Suppressor macrophage treated with lipopolysaccharide for 4 hours (primary cell): Measurements from ENCODE around the gene TRIM41.
"Not testable (repeated sequence)": the region's sequence is repeated elsewhere in the genome, so short reads cannot be mapped to it uniquely, and the experiment has no call there.

Experiments
- DNase-seq: peaks from one replicate; pipeline ENCODE4 v3.0.0-alpha.2; 2020

TRIM41 gene

GRCh38 chr5:181212080-181212479 lies 11.0 kb upstream of the TRIM41 start:
- DNase-seq: no peak

DNA sequence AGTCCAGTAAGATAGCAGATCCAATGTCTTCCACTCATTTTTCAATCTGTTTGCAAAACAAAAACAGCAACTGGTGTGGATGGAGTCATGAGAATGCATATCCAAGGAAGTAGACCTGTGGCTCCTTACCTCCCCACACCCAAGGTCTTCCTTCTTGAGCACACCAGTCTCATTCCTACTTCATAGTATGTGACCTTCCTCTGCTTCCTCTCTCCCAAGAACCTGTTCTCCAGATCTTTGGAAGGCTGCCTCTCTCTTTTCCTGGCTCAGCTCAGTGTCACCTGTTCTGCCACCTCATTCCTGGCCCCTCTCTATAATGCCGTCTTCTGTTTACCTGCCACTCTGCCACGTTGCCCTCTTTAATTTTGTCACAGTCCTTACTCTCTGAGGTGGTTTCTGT lies 10.1 kb upstream of the TRIM41 start:
- no peak for DNase-seq

DNA sequence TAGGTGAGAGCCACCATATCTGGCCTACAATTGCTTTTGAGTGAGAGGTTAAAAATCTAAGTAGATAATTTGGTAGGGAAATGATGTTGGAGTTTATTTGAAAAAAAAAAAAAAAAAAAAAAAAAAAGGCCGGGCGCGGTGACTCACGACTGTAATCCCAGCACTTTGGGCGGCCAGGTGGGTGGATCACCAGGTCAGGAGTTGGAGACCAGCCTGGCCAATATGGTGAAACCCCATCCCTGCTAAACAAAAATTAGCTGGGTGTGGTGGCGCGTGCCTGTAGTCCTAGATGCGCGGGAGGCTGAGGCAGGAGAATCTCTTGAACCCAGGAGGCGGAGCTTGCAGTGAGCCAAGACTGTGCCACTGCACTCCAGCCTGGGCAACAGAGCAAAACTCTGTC lies 8.8 kb upstream of the TRIM41 start:
- not testable (repeated sequence) for DNase-seq

- no peak for DNase-seq
These were observed 6.8 kb upstream of the TRIM41 start for GRCh38 chr5:181215997-181216989.

GRCh38 chr5:181217111-181217802 lies 5.8 kb upstream of the TRIM41 start:
- DNase-seq: peak; percentile 41

DNA sequence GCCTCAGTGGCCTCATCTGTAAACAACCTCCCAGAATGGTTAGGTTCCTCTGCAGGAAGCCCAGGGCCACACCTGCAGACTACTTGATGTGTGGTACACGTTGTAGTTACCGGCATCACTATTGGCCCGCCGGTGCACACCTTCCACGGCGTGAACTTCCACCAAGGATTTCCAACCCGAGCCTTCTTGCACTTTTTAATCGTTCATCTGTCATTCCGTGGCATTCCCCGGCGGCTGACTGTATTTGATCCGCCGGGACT lies 5.3 kb upstream of the TRIM41 start:
- no peak for DNase-seq

DNA sequence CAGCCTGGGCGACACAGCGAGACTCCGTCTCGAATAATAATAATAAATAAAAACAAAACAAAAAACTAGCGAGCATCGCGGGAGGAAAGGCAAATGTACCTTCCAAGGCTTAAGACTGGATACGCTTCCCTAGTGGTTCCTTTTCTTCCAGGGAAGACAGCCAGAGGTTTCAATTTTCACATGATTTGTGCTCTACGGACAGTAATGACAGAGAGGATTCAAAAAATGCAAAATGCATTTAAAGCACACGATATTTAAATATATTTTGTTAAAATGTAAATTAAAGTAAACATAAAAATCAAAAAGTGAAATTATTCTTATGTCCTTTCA lies 4.3 kb upstream of the TRIM41 start:
- DNase-seq: peak; percentile 7

GRCh38 chr5:181219262-181220177 lies 3.6 kb upstream of the TRIM41 start:
- DNase-seq: no peak

DNA sequence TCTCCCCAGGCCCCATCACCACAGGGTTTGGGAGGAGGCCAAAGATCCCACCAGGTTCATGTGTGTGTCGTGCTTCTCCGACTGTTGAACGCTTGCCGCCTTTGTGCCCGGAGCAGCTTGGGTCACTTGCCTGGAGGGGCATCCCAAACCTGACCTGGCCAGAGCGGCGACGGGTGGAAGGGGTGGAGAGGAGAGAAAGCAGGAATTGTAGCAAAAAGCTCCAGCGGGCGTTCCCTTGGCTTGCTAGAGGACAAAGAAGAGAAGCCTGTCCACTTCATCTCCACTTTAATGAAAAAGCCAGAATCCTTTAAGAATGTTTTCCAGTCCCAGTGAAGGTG lies 2.9 kb upstream of the TRIM41 start:
- no peak for DNase-seq

DNA sequence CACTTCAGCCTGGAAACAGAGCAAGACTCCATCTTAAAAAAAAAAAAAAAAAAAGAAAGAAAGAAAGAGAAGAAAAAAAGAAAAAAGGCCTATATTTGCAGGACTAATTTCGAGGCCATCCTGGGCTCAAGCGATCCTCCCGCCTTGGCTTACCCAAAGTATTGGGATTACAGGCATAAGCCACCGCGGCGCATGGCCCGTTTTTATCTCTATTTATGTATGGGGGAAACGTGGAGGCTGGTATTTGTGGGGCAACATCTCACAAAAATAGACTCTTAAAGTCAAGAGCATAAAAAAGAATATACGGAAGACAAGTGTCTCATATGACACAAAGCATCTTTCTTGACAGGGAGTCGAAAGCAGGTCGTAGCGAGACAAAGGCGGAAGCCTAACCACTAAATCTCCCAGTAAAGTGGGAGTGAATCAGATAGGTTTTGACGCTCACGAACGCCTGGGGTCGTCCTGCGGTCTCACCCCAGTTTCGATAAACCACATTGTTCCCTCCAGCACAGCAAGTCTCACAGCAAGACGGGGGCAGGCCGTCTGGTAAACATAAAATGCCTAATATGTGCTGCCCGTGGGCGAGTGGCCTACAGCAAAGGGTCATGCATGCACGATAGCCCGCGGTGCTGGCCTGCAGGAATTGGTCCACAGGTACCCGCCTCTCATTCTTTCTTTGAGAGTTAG lies 1.8 kb upstream of the TRIM41 start:
- no peak for DNase-seq

DNA sequence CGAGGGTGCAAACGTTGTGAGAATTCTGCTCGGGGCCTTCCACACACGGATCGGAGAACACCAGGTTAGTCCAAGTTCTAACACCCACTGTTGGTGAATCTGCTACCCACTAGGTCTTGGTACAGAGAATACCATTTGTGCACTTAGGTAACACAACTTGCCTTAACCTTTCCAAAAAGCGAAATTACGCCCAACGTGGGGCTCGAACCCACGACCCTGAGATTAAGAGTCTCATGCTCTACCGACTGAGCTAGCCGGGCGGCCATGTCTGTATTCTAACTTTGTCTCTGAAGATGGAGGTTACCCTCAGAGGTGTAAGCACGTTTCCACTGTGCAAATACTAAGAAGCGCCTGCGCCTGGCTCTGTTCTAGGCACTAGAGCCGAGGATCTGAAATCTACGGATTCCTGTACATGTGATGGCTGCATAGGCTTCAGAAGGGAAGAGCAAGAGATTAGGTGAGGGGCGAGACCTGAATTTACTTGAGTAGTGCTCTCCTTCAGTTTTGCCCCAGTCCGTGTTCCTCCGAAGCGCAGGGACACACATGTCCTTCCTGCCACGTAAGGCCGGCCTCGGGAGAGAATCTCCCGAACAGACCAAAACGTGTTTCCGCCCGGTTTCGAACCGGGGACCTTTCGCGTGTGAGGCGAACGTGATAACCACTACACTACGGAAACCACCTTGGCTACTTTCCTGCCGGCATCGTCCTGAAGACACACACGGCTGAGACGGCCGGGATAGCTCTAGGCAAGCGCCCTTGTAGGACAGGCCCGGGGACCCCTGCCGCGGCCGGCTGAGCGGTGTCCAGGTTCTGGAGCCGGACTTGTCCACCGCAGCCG lies 1.1 kb upstream of the TRIM41 start:
- DNase-seq: peak; percentile 91

DNA sequence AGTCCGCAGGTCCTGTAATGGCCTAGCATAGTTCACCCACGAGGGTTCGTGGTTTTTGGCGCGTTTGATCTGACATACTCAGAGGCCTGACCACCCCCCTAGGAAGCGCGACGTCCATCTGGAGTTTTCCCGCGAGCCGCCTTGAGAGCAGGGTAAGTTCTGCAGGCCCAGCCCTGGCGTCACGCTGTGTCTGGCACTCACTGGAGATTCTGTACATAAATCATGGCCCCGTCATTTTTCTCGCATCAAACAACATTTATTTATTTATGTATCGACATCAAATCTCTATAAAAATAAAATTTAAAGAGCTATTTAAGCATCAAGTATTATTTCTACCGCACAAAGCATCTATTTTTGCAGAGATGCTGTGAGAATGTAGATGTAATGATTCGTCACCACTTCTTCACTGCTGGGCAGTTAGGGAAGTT lies 437 bp upstream of the TRIM41 start:
- DNase-seq: no peak

- DNase-seq: no peak
These were observed 778 bp downstream of the TRIM41 start for GRCh38 chr5:181223729-181224389.

DNA sequence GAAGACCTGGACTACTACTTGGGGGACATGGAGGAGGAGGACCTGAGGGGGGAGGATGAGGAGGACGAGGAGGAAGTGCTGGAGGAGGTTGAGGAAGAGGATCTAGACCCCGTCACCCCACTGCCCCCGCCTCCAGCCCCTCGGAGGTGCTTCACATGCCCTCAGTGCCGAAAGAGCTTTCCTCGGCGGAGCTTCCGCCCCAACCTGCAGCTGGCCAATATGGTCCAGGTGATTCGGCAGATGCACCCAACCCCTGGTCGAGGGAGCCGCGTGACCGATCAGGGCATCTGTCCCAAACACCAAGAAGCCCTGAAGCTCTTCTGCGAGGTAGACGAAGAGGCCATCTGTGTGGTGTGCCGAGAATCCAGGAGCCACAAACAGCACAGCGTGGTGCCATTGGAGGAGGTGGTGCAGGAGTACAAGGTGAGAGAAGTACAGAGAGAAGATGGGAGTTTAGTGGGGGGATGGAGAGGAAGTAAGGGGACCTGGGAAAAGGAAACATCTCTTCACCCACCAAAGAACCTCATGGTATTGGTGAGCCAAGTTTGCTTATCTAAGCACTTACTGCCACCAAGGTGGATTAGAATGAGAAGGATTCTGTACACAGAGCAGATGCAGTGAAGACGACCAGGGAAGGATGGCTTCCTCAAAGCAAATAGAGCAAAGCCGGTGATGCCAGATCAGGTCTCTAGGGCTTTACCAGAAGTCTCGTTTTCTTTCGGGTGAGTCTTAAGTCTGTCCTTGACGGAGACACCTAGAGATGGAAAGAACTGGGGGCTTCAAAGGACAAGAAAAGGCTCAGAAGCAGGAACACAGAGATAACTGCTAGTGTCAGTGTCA lies 1.5 kb downstream of the TRIM41 start:
- DNase-seq: no peak

GRCh38 chr5:181229996-181230395 lies 6.9 kb downstream of the TRIM41 start:
- DNase-seq: no peak

DNA sequence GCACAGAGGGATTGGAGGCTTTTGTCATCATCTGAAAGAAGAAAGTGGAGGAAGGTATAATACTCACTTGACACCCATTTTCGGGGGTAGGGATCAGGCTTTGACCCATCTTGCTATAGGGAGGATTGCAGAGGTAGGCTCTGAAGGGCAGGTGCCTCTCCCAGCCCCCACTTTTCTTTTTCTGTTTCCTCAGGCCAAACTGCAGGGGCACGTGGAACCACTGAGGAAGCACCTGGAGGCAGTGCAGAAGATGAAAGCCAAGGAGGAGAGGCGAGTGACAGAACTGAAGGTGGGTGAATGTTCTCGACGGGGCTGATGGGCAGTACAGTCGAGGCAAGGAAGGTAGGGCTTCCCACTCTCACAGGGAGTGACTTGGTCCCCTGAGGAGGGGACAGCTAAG lies 7.5 kb downstream of the TRIM41 start:
- DNase-seq: no peak

DNA sequence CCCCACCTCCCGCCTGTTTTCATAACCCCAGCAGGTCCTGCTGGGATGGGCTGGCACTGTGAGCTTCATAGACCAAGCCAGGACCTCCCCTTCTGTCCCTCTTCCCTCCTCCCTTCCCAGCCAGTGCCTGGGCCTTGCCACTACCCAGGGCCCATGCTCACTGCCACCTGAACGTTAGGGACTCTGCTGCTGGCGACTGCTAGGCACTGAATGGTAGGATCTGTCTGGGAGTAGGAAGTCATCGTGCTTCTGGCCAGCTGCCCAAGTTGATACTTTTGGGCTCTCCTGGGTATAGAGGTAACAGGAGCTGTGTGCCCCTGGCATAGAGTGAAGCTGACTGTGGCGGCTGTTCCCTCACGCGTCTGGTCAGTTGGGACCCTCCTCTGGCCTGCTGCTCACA lies 8.4 kb downstream of the TRIM41 start:
- no peak for DNase-seq

- no peak for DNase-seq
These were observed 9.5 kb downstream of the TRIM41 start for GRCh38 chr5:181232593-181232992.

DNA sequence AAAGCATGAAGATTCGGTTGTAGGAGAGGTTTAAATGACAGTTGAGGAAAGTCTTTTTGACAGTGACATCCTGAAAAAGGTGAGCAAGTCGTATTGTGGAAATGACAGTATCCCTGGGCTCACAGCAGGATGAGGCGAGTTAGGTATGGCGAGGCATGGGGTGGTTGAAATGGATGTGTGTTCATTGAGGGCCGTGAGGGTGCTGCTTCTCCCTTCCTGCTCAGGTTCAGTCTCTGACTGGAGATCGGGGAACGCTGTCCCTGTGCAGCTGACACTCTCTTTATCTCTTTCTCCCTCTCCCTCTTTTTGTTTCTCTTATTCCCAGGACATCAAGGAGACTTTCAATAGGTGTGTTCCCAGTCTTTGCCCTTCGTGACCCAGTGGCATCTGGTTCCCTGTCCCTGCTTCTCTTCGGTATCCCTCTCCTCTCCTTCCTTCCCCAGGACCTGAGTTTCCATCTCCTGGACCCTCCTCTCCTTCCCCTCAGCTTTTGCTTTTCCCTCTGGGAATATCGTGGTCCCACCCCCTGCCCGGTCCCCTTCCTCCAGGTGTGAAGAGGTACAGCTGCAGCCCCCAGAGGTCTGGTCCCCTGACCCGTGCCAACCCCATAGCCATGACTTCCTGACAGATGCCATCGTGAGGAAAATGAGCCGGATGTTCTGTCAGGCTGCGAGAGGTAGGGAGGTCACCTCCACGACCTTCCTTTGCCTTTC lies 10.2 kb downstream of the TRIM41 start:
- no peak for DNase-seq
